Effector CD4-positive, alpha-beta T cell (primary cell): ENCODE data around the gene AFTPH.

Experiments used
- DNase-seq: peaks from one replicate; pipeline ENCODE4 v3.0.0-alpha.2; 2020

Gene AFTPH

DNA sequence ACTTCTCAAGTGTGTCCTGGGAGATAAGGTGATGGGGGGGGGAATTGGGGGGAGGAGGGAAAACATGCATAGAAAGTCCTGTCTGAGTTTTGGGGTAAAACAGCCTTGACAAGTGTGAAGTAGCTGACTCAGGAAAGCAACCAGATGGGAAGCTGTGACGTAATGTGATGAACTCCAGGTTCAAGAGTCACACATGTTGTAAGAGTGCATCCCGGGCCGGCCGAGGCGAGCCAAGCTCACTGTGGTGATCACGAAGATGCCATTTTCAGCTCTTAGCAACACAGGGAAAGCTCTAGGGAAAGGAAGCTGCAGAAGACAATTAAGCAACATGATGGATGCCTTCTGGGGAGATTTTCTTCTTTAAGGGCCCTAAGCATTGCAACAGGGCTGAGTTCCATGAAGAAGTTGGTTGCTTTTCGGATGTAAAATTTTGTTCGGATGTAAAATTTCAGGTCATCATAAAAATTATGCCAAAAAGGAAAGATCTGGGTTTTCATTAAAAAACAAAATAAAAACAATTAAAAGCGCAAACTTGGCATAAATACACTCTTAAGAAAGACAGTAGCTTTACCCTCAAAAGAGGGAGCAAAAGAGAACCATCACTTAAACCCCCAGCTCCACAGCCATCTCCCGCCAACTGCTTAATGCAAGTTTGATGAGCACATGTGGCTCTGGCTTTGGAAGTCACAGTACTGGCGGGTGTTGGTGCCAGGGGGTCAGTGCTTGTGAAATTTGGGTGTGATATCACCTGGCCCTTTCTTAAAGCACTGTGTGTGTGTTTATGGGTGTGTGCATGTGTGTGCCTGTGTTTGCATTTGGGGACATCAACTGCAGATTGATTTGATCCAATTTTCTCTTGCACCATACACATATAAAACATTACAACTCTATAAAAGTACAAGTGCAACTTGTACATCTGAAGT, 110.5 kb downstream of the AFTPH start:
- DNase-seq: no peak

DNA sequence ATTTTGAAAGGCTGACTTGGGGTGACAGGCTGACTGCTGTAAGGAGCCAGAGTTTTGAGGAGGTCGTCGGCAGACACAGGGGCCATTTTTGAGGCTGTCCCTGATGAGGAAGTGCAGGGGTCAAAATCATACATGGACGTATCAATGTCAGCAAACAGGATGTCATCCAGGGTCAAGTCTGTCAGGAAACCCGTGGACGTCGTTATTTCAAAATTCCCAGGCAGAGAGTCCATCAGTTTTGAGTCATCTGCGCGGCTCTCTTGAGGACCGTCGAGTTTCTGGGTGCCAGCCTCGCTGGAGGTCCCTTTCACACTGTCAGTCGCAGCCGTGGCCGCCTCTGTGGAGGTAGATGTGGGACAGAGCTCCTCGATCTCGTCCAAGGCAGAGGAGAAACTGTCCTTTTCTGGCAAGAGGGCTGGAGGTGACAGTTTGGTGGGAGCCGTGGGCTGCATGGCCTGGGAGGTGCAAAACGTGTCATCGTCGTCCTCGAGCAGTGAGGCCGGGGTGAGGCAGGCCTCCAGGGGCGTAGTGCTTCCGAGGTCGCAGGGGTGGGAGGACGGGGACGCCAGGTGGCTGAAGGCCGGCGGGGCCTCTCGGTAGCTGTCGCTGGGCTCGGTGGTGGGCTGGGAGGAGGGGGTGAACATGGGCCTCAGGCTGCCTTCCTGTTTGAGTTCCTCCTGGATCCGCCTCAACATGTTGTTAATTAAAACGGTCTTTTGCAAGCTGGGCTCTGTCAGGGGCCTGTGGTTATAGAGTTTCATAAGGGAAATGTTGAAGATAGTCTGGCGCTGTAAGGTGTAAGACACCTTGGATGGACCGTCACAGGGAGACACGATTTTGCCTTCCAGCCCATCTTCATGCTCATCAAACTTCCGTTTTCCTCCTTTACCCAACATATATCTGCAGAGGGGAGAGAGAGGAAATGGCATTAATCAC, 112.1 kb downstream of the AFTPH start:
- DNase-seq: no peak

DNA sequence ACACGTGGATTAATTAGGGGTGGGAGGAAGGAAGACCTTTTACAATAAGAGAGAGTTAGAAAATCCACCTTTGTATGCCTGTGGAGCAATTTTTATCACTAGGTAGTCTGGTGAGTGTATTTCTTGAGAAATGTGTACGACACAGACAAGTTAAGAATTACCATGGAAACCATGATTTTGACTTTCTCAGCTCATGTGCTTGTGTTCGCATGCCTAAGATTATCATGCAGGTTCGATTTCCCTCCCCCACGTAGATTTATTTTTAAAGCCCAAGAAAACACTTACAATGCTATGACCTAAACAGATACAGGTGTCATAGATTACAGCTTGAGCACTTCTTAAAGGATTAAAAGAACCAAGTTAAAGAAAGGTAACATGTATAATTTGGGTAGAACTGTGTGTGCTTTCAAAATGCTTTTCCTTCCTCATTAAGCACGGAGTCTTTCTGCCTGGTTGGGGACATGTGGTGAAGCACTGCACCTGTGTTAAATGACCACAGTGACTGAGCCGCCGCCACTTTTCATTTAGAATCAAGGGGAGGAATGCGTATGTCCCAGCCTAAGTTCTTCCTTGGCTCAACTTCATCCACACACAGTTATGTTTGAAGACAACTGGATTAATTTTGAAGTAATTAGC, 113.0 kb downstream of the AFTPH start:
- DNase-seq: no peak

DNA sequence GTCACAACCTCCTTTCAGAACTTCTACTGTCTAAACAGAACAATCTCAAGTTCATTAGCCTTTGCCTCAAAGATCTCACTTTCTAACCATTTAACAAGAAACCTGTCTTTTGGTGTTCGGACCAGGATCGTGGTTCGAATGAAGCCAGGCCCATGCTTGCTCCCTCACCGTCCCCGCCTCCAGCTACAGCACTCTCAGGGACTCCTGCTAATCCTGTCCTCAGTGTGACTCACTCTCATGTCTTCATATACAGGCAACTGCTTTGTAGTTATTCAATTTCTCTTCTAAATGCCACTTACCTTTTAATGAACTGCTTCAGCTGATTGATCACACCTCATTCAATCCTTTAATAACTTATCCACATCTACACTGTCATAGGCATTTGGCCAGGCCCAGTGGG, 113.8 kb downstream of the AFTPH start:
- DNase-seq: no peak

DNA sequence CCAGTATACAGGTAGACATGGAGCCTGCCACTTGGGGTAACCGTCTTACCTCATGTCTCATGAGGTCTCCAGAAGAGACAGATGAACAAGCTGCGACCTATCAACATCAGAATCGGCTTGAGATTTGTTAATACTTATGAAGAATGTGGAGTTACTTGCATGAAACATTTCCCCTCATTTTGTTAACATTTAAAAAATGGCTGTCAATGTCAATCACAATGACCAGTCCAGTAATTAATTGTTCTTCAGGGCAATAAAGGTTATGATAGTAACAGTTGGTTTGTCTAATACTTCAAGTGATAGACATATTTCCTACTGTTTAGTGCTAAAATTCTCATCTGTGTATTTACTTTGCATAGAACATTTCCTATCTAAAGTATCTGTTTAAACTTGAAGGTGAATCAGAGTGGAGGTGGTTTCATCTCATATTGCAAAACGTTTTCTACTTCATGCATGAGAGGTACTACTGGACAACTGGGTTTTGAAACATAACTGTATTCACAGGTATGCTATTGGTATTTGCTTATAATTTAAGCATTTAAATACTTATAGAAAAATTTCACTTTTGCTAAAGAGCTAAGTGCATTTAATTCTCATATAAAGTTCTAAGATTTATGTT, 114.5 kb downstream of the AFTPH start:
- DNase-seq: no peak

DNA sequence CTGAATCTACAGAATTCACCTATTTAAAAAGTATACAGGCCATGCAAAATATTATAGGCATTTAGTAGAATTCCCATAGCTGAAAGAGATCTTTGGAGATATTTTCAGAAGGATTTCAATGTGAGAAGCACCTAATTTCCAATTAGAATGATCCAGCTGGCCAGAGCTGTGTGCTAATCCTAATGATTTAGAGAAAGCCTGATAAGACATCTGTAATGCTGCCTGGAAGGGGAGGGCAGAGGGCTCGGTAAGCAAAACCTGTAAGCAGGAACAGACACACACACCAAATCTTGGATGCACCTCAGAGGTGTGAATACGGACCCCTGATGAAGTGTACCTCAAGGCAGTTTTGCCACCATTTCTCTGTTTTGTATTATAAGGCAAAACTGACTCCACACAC, 115.6 kb downstream of the AFTPH start:
- no peak for DNase-seq

DNA sequence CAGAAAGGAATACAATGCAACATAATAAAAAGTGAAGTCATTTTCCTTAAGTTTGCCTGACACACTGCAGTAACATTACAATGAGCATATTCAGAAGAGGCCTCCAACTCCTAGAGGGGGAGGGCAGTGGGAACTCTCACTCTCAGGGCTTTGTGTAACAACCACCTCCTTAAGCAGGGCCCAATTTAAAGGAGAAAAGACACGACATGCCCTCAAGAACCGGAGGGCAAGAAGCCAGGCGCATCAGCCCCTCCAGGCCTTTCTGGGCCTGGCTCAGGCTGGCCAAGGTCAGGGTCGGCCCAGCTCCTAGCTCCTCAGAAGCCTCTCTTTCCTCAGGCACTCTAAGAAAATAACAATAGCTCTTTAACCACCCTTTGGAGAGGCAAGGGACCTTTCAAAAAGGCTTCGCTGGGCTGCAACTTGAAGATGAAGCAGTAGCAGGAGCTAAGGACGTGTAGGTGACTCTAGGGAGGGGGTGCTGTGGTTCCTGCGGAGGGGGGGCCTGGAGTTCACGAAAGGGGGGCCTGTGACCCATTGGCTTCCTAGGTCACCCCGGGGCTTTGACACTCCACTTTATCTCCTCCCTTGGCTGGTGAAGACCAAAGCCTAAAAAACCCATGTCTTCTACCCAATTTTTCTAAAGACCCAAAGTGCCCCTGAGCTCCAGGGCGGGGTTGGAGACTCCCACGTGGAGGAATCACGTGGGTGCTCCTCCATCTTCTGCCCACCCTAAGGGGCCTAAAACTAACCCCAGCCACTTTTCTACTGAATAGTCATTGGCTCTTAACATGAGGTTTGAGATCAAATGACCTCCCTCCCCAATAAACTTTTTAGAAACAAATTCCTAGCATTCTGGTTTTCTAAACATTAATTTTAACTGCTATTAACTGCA, 116.3 kb downstream of the AFTPH start:
- DNase-seq: no peak

DNA sequence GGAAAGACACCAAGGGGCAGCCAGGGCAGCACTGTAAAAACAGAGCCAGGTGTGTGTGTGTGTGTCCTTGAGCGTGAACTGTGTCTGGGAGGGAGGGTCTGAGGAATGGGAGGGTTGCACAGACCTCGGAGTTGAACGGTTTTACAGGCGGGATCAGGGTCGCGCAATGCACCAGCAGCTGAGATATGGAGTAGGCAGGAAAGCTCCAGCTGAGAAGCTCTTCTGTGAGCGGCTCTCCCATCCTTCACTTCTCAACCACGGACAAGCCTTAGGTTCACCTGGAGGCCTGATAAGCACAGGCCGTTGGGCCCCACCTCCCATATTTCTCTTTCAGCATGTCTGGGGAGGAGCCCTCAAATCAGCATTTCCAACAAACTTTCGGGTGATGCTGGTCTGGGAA, 117.5 kb downstream of the AFTPH start:
- DNase-seq: no peak
